RWPE2 (cell line): Measurements from ENCODE around the gene WDR70.
"Not testable (repeated sequence)": the region's sequence is repeated elsewhere in the genome, so short reads cannot be mapped to it uniquely, and the experiment has no call there.

ENCODE experiments used
- ATAC-seq: fragments of 200-7000 bp; cut with Tn5 transposase; 3 replicates; pipeline ENCODE4 v1.9.1; 2021; ENCODE audit warnings: low read depth
- DNase-seq: peaks from one replicate; pipeline ENCODE4 v3.0.0-alpha.2; 2020; ENCODE audit warnings: low spot score
- H3K27ac ChIP-seq: fragments of 450-650 bp; 2 replicates; pipeline ENCODE4 v1.5.1; 2017; ENCODE audit warnings: mild to moderate bottlenecking; ENCODE audit not compliant: poor library complexity, severe bottlenecking
- H3K27me3 ChIP-seq: fragments of 250-450 bp; sonication (Bioruptor Pico); 2 replicates; pipeline ENCODE4 v1.5.1; 2021; ENCODE audit warnings: mild to moderate bottlenecking, moderate library complexity; ENCODE audit not compliant: insufficient read depth, poor library complexity, severe bottlenecking
- H3K36me3 ChIP-seq: fragments of 250-450 bp; sonication (Bioruptor Pico); 2 replicates; pipeline ENCODE4 v1.5.1; 2020; ENCODE audit warnings: low read depth, mild to moderate bottlenecking, moderate library complexity
- H3K4me1 ChIP-seq: fragments of 250-450 bp; sonication (Bioruptor Pico); 2 replicates; pipeline ENCODE4 v1.5.1; 2021; ENCODE audit warnings: mild to moderate bottlenecking, moderate library complexity; ENCODE audit not compliant: insufficient read depth, poor library complexity, severe bottlenecking
- H3K4me3 ChIP-seq: fragments of 250-450 bp; sonication (Bioruptor Pico); 2 replicates; pipeline ENCODE4 v1.5.1; 2021; ENCODE audit warnings: mild to moderate bottlenecking, moderate library complexity; ENCODE audit not compliant: severe bottlenecking
- H3K9me3 ChIP-seq: fragments of 250-450 bp; sonication (Bioruptor Pico); 2 replicates; pipeline ENCODE4 v1.5.1; 2021; ENCODE audit warnings: mild to moderate bottlenecking, moderate library complexity; ENCODE audit not compliant: severe bottlenecking
- CTCF ChIP-seq: fragments of 450-650 bp; IDR thresholded peaks from one replicate; pipeline ENCODE4 v1.5.1; 2017; ENCODE audit warnings: mild to moderate bottlenecking, moderate library complexity; ENCODE audit not compliant: poor library complexity, severe bottlenecking

The WDR70 gene

GRCh38 chr5:37506722-37507121 lies 127.6 kb downstream of the WDR70 start:
- no peak overlapping the region for H3K4me3 ChIP-seq
- H3K36me3 ChIP-seq, result no peaks in the 10 kb centered on the region; the same call in 1 of the 2 replicates
- no peak for DNase-seq
- H3K4me1 ChIP-seq, result no peaks in the 10 kb centered on the region
- H3K9me3 ChIP-seq, result peaks cover 2% of the 10 kb centered on the region
- no peak for TF ChIP-seq CTCF
- no peak overlapping the region for H3K27ac ChIP-seq
- ATAC-seq, result no peak
- H3K27me3 ChIP-seq, result no peaks in the 10 kb centered on the region

- Histone ChIP-seq H3K27me3 (no peaks in the 10 kb centered on the region), H3K4me1 (no peaks in the 10 kb centered on the region), H3K36me3 (no peaks in the 10 kb centered on the region; the same call in 1 of the 2 replicates), H3K27ac (no peak overlapping the region), H3K4me3 (no peak overlapping the region), H3K9me3 (no peaks in the 10 kb centered on the region)
- TF ChIP-seq CTCF, result no peak
- ATAC-seq (no peak), DNase-seq (no peak)
Measured at GRCh38 chr5:37511646-37512045, 132.5 kb downstream of the WDR70 start.

- DNase-seq (no peak), ATAC-seq (no peak)
- no peak overlapping the region for H3K27ac ChIP-seq
Measured at GRCh38 chr5:37514946-37515345, 135.8 kb downstream of the WDR70 start.

GRCh38 chr5:37517686-37518085 lies 138.6 kb downstream of the WDR70 start:
- Histone ChIP-seq H3K4me3 (no peak overlapping the region), H3K27me3 (no peaks in the 10 kb centered on the region), H3K36me3 (0 out of 2 replicates have a peak, but pooled peaks cover 6% of the 10 kb centered on the region), H3K4me1 (no peaks in the 10 kb centered on the region), H3K9me3 (no peaks in the 10 kb centered on the region), H3K27ac (no peak overlapping the region)
- ATAC-seq, result no peak
- no peak for TF ChIP-seq CTCF
- no peak for DNase-seq

More at GRCh38 chr5:37514946-37515345, 135.8 kb downstream of the WDR70 start:
- Histone ChIP-seq H3K36me3 (0 out of 2 replicates have a peak, but pooled peaks cover 6% of the 10 kb centered on the region), H3K4me1 (no peaks in the 10 kb centered on the region), H3K9me3 (no peaks in the 10 kb centered on the region), H3K27me3 (no peaks in the 10 kb centered on the region), H3K4me3 (no peak overlapping the region)
- no peak for TF ChIP-seq CTCF

GRCh38 chr5:37518356-37518755 lies 139.2 kb downstream of the WDR70 start:
- not testable (repeated sequence) for H3K4me3 ChIP-seq, H3K36me3 ChIP-seq, H3K9me3 ChIP-seq, DNase-seq, H3K4me1 ChIP-seq, H3K27me3 ChIP-seq, H3K27ac ChIP-seq, ATAC-seq
